Suprapubic skin (tissue), 4 donors: Measurements from ENCODE around the gene FAM9A. TPM values are rescaled to one million over a fixed set of nuclear protein-coding genes. Genes with fewer than 3 reads are reported as not detected.
A peak's percentile ranks its signal among the peaks of the same experiment; 100 is the strongest.
"Not testable (repeated sequence)": the region's sequence is repeated elsewhere in the genome, so short reads cannot be mapped to it uniquely, and the experiment has no call there.

Source experiments
- DNase-seq, 2 donors: peaks; one replicate each; pipeline ENCODE4 v3.0.0-alpha.2; 2019; ENCODE audit warnings: low spot score in 2 of 2
- H3K27ac ChIP-seq: fragments of 200-600 bp; sonication (generic); one replicate; pipeline ENCODE4 v1.5.1; 2019
- H3K27me3 ChIP-seq: fragments of 200-600 bp; sonication (generic); one replicate; pipeline ENCODE4 v1.5.1; 2019
- H3K36me3 ChIP-seq: fragments of 200-600 bp; sonication (generic); one replicate; pipeline ENCODE4 v1.5.1; 2019
- H3K4me1 ChIP-seq: fragments of 200-600 bp; sonication (generic); one replicate; pipeline ENCODE4 v1.5.1; 2019
- H3K4me3 ChIP-seq: fragments of 200-600 bp; sonication (generic); one replicate; pipeline ENCODE4 v1.5.1; 2019; ENCODE audit warnings: mild to moderate bottlenecking
- H3K9me3 ChIP-seq: fragments of 200-600 bp; sonication (generic); one replicate; pipeline ENCODE4 v1.5.1; 2019
- EP300 ChIP-seq: sonication (generic); formaldehyde crosslinking; IDR thresholded peaks from one replicate; pipeline ENCODE4 v1.6.1; 2017; ENCODE audit warnings: antibody characterized with exemption
- POLR2A ChIP-seq, 2 donors: fragments of 450-650 bp; IDR thresholded peaks; one replicate each; pipeline ENCODE4 v1.6.1; 2017; ENCODE audit warnings: antibody characterized with exemption in 2 of 2, mild to moderate bottlenecking in 2 of 2, moderate library complexity in 2 of 2
- POLR2AphosphoS5 ChIP-seq, 3 donors: sonication (generic); formaldehyde crosslinking; IDR thresholded peaks; one replicate each; pipeline ENCODE4 v1.6.1; 2017; ENCODE audit warnings: antibody characterized with exemption in 3 of 3
- WGBS: methylation state at CpG from one replicate; pipeline ENCODE4 v1.1.5; 2018; 5-methylcytosine and 5-hydroxymethylcytosine counted together
- total RNA-seq, 4 donors: library from RNA; depleted of rRNA; stranded (reverse); fragments of >200 nt; gene quantifications; one replicate each; pipeline ENCODE4 v1.1.0, GENCODE V29; 2016
- TF ChIP-seq, protein P1 (sequence below), 2 donors: fragments of 200-600 bp in 1 of 2; fragments of 450-650 bp in 1 of 2; sonication (generic) in 1 of 2; IDR thresholded peaks; one replicate each; pipeline ENCODE4 v1.5.1; 2016 to 2019; ENCODE audit warnings: antibody characterized with exemption in 2 of 2, mild to moderate bottlenecking in 1 of 2, moderate library complexity in 1 of 2

Gene FAM9A
- total RNA-seq, 4 donors from 2014 or later = not detected

DNA sequence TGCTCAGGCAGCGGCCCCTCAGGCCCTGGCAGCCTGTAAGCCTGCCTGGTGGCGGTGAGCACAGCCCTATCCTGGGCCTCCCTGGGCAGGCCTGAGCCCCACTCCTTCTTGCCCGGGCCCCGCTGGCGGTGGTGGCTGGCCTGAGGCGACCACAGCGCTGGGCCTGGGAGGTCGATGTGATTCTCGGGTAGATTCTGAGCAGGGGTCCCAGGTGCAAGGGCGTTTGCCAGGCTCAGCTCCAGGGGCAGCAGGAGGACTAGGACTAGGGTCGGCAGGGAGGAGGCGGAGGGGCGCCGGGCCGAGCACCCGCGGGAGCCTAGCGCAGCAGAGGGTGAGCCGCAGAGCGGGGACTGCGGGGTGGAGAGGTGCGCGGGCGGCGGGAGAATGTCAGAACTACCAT lies 17.0 kb downstream of the FAM9A start:
- Histone ChIP-seq H3K27me3 (no peaks in the 10 kb centered on the region), H3K36me3 (no peaks in the 10 kb centered on the region), H3K4me3 (no peak overlapping the region), H3K27ac (no peak overlapping the region), H3K9me3 (no peaks in the 10 kb centered on the region), H3K4me1 (no peaks in the 10 kb centered on the region)
- DNase-seq = no peak
- no peak for TF ChIP-seq POLR2A (IDR thresholded peaks at IDR 0.05)
- no peak for TF ChIP-seq POLR2AphosphoS5 (IDR thresholded peaks at IDR 0.05)
- TF ChIP-seq, protein P1, sequence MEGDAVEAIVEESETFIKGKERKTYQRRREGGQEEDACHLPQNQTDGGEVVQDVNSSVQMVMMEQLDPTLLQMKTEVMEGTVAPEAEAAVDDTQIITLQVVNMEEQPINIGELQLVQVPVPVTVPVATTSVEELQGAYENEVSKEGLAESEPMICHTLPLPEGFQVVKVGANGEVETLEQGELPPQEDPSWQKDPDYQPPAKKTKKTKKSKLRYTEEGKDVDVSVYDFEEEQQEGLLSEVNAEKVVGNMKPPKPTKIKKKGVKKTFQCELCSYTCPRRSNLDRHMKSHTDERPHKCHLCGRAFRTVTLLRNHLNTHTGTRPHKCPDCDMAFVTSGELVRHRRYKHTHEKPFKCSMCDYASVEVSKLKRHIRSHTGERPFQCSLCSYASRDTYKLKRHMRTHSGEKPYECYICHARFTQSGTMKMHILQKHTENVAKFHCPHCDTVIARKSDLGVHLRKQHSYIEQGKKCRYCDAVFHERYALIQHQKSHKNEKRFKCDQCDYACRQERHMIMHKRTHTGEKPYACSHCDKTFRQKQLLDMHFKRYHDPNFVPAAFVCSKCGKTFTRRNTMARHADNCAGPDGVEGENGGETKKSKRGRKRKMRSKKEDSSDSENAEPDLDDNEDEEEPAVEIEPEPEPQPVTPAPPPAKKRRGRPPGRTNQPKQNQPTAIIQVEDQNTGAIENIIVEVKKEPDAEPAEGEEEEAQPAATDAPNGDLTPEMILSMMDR (IDR thresholded peaks at IDR 0.05) = no peak
- TF ChIP-seq EP300 = no peak
- WGBS = 71% methylated on average over 25 of the region's 25 CpGs

DNA sequence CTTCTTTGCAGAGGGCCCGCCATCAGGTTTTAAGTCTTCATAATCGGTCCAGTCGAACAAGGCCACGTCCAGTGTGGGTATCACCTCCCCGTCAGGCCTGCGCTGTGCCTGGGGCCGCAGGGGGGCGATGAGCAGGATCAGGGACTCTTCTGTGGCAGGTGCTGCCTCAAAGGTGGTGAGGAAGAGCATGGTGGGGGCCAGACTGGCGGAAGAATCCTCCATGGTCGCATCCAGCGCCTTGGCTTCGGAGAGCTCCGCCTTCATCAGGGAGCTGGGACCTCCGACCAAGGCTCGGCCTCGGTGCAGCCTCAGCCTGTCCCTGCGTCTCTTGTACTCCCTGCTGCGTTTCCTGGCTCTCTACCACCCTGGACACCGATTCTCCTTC lies 17.5 kb downstream of the FAM9A start:
- H3K27me3 ChIP-seq = no peaks in the 10 kb centered on the region
- H3K4me1 ChIP-seq = no peaks in the 10 kb centered on the region
- H3K27ac ChIP-seq = no peak overlapping the region
- WGBS = 80% methylated on average over 19 of the region's 19 CpGs
- no peak for DNase-seq
- H3K4me3 ChIP-seq = no peak overlapping the region
- no peaks in the 10 kb centered on the region for H3K36me3 ChIP-seq
- no peaks in the 10 kb centered on the region for H3K9me3 ChIP-seq
- TF ChIP-seq, protein P1 (IDR thresholded peaks at IDR 0.05) = no peak
- no peak for TF ChIP-seq POLR2AphosphoS5 (IDR thresholded peaks at IDR 0.05)
- TF ChIP-seq POLR2A (IDR thresholded peaks at IDR 0.05) = no peak
- TF ChIP-seq EP300 = no peak

DNA sequence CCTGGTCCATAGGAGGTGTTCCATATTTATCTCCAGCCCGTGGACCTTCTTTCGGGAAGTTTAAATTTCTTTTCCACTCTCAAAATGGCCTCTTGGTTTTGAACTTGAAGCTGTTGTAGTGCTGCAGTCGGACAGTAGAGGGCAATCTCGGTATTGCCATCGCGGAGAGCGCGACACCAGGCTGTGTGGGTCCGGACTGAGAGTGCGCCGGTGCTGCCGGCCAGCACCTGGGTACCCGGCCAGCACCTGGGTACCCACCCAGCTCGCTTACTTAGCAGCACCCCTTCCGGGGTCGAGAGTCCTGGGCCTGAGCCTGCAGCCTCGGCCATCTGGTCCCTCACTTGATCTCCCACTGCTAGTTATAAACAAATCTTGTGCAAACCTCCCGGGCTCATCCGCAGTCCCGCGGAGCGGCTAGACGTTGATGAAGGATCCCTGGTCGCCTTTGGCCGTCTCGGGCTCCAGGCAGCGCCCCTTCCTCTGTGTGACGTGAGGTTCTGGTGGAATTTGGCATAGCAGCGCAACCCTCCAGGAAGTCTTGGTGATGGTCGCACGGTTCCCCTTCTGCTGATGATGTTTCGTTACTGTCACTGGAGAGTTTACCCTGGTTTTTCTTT lies 18.0 kb downstream of the FAM9A start:
- no peak for DNase-seq
- Histone ChIP-seq H3K4me1 (no peaks in the 10 kb centered on the region), H3K9me3 (no peaks in the 10 kb centered on the region), H3K27ac (no peak overlapping the region), H3K4me3 (no peak overlapping the region), H3K36me3 (no peaks in the 10 kb centered on the region), H3K27me3 (no peaks in the 10 kb centered on the region)
- TF ChIP-seq POLR2A (IDR thresholded peaks at IDR 0.05) = no peak
- TF ChIP-seq, protein P1 (IDR thresholded peaks at IDR 0.05) = peak in 1 of 2 donors; percentile 29
- WGBS = 54% methylated on average over 31 of the region's 32 CpGs

DNA sequence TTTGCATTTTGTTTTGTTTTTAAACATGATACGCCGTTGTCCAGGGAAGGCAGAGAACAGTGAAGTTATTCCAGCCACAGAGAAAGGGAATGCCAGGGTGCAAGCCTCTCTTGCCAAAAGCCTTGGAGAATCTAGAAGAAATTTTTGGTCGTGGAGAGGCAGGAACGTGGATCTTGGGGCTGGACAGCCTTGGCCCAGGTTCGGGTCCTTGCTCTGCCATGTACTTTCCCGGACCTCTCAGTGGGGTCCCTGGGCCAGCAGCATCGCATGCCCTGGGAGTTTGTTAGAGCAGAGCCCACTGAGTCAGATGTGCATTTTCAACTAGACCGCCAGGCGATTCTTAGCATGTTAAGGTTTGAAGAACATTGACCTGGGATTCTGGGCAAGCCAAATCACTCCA lies 18.6 kb downstream of the FAM9A start:
- H3K4me3 ChIP-seq = no peak overlapping the region
- no peaks in the 10 kb centered on the region for H3K27me3 ChIP-seq
- no peaks in the 10 kb centered on the region for H3K36me3 ChIP-seq
- H3K4me1 ChIP-seq = no peaks in the 10 kb centered on the region
- 84% methylated on average over 9 of the region's 9 CpGs for WGBS
- DNase-seq = no peak
- no peak for TF ChIP-seq POLR2A (IDR thresholded peaks at IDR 0.05)
- no peak for TF ChIP-seq POLR2AphosphoS5 (IDR thresholded peaks at IDR 0.05)
- TF ChIP-seq, protein P1 (IDR thresholded peaks at IDR 0.05) = no peak
- no peak for TF ChIP-seq EP300
- H3K27ac ChIP-seq = no peak overlapping the region
- H3K9me3 ChIP-seq = no peaks in the 10 kb centered on the region

DNA sequence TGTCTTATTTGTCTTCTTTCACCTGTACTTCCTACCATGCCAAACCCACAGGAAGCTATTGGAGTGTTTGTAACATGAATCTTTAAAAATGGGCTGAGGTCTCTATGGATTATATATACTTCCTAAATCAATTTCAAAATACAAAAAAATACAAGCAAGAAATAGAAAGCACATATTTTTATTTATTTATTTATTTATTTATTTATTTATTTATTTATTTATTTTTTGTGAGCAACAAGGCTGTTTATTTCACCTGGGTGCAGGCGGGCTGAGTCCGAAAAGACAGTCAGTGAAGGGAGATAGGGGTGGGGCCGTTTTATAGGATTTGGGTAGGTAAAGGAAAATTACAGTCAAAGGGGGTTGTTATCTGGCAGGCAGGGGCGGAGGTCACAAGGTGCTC lies 19.3 kb downstream of the FAM9A start:
- not testable (repeated sequence) for H3K27me3 ChIP-seq, H3K4me3 ChIP-seq, DNase-seq, H3K36me3 ChIP-seq, H3K9me3 ChIP-seq, H3K27ac ChIP-seq, H3K4me1 ChIP-seq
- 79% methylated on average over 4 of the region's 4 CpGs for WGBS

DNA sequence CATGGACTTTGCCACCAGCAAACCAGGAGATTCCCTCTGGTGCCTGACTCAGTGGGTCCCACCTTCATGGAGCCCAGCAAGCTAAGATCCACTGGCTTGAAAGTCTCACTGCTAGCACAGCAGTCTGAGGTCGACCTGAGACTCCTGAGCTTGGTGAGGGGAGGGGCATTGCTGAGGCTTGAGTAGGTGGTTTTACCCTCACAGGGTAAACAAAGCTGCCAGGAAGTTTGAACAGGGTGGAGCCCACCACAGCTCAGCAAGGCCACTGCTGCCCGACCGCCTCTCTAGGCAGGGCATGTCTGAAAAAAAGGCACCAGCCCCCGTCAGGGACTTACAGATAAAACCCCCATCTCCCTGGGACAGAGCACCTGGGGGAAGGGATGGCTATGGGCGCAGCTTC lies 28.1 kb downstream of the FAM9A start:
- WGBS = 73% methylated on average over 2 of the region's 5 CpGs
- Histone ChIP-seq H3K4me3 (no peak overlapping the region), H3K27me3 (no peaks in the 10 kb centered on the region), H3K9me3 (no peaks in the 10 kb centered on the region), H3K36me3 (no peaks in the 10 kb centered on the region), H3K4me1 (no peaks in the 10 kb centered on the region), H3K27ac (no peak overlapping the region)
- no peak for DNase-seq
- TF ChIP-seq POLR2A (IDR thresholded peaks at IDR 0.05) (no peak), POLR2AphosphoS5 (IDR thresholded peaks at IDR 0.05) (no peak), EP300 (no peak)
- TF ChIP-seq, protein P1 (IDR thresholded peaks at IDR 0.05) = no peak
